ENCODE results near the gene DDX23. TPM values are rescaled to one million over a fixed set of nuclear protein-coding genes. Genes with fewer than 3 reads are reported as not detected.

Gene DDX23
- total RNA-seq, 1 experiment from 2014 or later = 98.1 TPM

- Mint-ChIP-seq H3K9me3 (no peaks in the 10 kb centered on the region; a peak in 2 of 5 replicates), H3K4me3 (peak within 1 kb of the TSS; percentile 87 to 96), H3K4me1 (peaks cover 37 to 41% of the 10 kb centered on the region in 2 experiments), H3K27me3 (ENCODE audit: low read depth) (no peaks in the 10 kb centered on the region), H3K36me3 (ENCODE audit: insufficient read depth in 1 of 3, low read depth in 3 of 3) (peaks cover 14 to 27% (median 17%) of the 10 kb centered on the region in 3 experiments; a peak in 6 of 7 replicates), H3K27ac (peak within 1 kb of the TSS; percentile 79 to 98 (median 95))
- no peaks in the 10 kb centered on the region for H3K9me3 ChIP-seq (ENCODE audit: control insufficient read depth, low read depth, low read length)
- H2BK15ac ChIP-seq (ENCODE audit: low read depth, low read length) = no peak within 1 kb of the TSS
- peaks cover 12% of the 10 kb centered on the region for H3K23me2 ChIP-seq (ENCODE audit: insufficient read length, low read depth, low read length, poor library complexity, severe bottlenecking)
- no peak within 1 kb of the TSS for H2BK20ac ChIP-seq (ENCODE audit: low read depth, low read length, poor library complexity, severe bottlenecking)
- no CpG with 5 or more reads among the region's 32 CpGs for WGBS (ENCODE audit: extremely low coverage, insufficient read length, low lambda C conversion rate)
- H4K20me1 ChIP-seq (ENCODE audit: control insufficient read depth, insufficient read depth, insufficient read length) = no peaks in the 10 kb centered on the region
- no peak within 1 kb of the TSS for H3T11ph ChIP-seq (ENCODE audit: low read length)
- H3K4me1 ChIP-seq (ENCODE audit: insufficient read depth, low read length) = peaks cover 12% of the 10 kb centered on the region; the same call in 1 of the 2 replicates
- no peak within 1 kb of the TSS for H3K56ac ChIP-seq (ENCODE audit: insufficient read length, low read depth, low read length)
- H3K27me3 ChIP-seq (ENCODE audit: insufficient read depth, low read length) = no peaks in the 10 kb centered on the region
- no peak within 1 kb of the TSS for H3K27ac ChIP-seq (ENCODE audit: insufficient read length, low read depth, low read length)
- peak; percentile 98 for DNase-seq
- TF ChIP-seq CTCF (conservative IDR thresholded peaks at IDR 0.05) = no peak; the same call in 2 of the 3 replicates
- H2BK12ac ChIP-seq (ENCODE audit: insufficient read length, low read depth, low read length) = no peak within 1 kb of the TSS
- H3K79me1 ChIP-seq (ENCODE audit: insufficient read depth, low read depth, low read length, poor library complexity, severe bottlenecking) = peaks cover 3% of the 10 kb centered on the region
- H3K79me2 ChIP-seq (ENCODE audit: insufficient read depth, low read length) = no peaks in the 10 kb centered on the region
- no peak within 1 kb of the TSS; the same call in 1 of the 2 replicates for H3K4ac ChIP-seq (ENCODE audit: low read depth, low read length)
- peak within 1 kb of the TSS; percentile 71 for H3K9ac ChIP-seq (ENCODE audit: extremely low read depth, insufficient read length, low read length)
- peak within 1 kb of the TSS; percentile 83 for H3K18ac ChIP-seq (ENCODE audit: insufficient read length, low read depth, low read length)
- no peak within 1 kb of the TSS for H2BK120ac ChIP-seq (ENCODE audit: low read depth, low read length, poor library complexity, severe bottlenecking)
- H4K8ac ChIP-seq (replicated peaks; ENCODE audit: insufficient read length, low read depth, low read length) = no peak within 1 kb of the TSS
- peak within 1 kb of the TSS; percentile 82 for H3K14ac ChIP-seq (ENCODE audit: insufficient read depth, low read length)
- H4K91ac ChIP-seq (ENCODE audit: insufficient read length, low read depth, low read length) = no peak within 1 kb of the TSS
- H4K5ac ChIP-seq (ENCODE audit: insufficient read length, low read depth, low read length) = no peak within 1 kb of the TSS
- no peak within 1 kb of the TSS for H2BK5ac ChIP-seq (ENCODE audit: insufficient read length, low read length)
- peak within 1 kb of the TSS; percentile 94 for H3K4me2 ChIP-seq (ENCODE audit: insufficient read depth, insufficient read length, low read length)
- H2AK5ac ChIP-seq (ENCODE audit: insufficient read length, low read length) = no peak within 1 kb of the TSS
- no peak within 1 kb of the TSS for H2AFZ ChIP-seq (ENCODE audit: low read length)
- no peak within 1 kb of the TSS for H3K23ac ChIP-seq (ENCODE audit: insufficient read length, low read depth, low read length)
These were observed 13.5 kb upstream of the DDX23 start, which contains the start of gene RND1 for GRCh38 chr12:48865281-48866051. Gene RND1, minus strand, starts transcription at chr12:48865870. Its CDS starts 103 bp downstream, at chr12:48865767.

Measured in H9 (cell line).